22Rv1 (cell line): ENCODE data around the gene PROP1.

Source experiments
- ZFX ChIP-seq: fragments of 450-650 bp; IDR thresholded peaks from 2 replicates; pipeline ENCODE4 v1.6.1; 2017; ENCODE audit warnings: antibody characterized with exemption, borderline replicate concordance
- TF ChIP-seq, protein P1 (sequence below): fragments of 450-650 bp; IDR thresholded peaks from 2 replicates; pipeline ENCODE4 v1.5.1; 2017; ENCODE audit warnings: mild to moderate bottlenecking

DNA sequence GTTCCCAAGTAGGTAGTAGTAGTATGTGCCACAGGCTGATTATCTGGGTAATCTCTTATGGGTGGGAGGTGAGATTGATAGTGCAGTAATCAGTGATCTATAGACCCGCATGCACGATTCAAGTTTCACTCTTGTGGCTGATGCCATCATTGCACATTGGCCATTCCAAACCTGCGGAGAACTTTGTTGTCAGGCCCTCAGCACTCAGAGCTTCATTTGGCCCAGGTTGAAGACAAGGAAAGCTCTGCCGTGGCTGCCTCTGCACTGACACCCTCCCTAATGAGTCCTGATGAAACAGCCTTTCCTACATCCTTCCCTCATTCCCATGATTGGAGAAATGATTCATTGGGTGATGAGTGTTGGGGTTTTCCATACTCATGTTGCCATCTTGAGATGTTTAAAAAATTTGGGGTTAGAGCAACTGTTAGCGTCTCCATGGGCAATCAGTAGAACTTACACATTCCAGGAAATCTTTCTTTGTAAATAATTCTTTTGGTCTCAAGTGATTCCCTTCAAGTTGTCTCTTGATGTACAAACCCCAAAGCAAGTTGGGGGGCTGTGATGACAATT is 22.9 kb downstream of the PROP1 start:
- TF ChIP-seq, protein P1, sequence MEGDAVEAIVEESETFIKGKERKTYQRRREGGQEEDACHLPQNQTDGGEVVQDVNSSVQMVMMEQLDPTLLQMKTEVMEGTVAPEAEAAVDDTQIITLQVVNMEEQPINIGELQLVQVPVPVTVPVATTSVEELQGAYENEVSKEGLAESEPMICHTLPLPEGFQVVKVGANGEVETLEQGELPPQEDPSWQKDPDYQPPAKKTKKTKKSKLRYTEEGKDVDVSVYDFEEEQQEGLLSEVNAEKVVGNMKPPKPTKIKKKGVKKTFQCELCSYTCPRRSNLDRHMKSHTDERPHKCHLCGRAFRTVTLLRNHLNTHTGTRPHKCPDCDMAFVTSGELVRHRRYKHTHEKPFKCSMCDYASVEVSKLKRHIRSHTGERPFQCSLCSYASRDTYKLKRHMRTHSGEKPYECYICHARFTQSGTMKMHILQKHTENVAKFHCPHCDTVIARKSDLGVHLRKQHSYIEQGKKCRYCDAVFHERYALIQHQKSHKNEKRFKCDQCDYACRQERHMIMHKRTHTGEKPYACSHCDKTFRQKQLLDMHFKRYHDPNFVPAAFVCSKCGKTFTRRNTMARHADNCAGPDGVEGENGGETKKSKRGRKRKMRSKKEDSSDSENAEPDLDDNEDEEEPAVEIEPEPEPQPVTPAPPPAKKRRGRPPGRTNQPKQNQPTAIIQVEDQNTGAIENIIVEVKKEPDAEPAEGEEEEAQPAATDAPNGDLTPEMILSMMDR = no peak
- no peak for TF ChIP-seq ZFX
